Neural progenitor cell (in vitro differentiated cells): ENCODE data around the gene GNMT. TPM values are rescaled to one million over a fixed set of nuclear protein-coding genes. Genes with fewer than 3 reads are reported as not detected.
"Not testable (repeated sequence)": the region's sequence is repeated elsewhere in the genome, so short reads cannot be mapped to it uniquely, and the experiment has no call there.

Experiments used
- DNase-seq: peaks from one replicate; pipeline ENCODE4 v3.0.0-alpha.2; 2016; ENCODE audit warnings: low spot score
- H2AFZ ChIP-seq: fragments of 200-600 bp; sonication (generic); replicated peaks from 2 replicates; pipeline ENCODE4 v1.6.1; 2016; ENCODE audit warnings: antibody characterized with exemption
- H3F3A ChIP-seq: fragments of 200-600 bp; sonication (generic); 2 replicates; pipeline ENCODE4 v1.6.1; 2016; ENCODE audit warnings: antibody characterized with exemption, low read depth
- H3K27ac ChIP-seq: fragments of 200-600 bp; sonication (generic); 2 replicates; pipeline ENCODE4 v1.5.1; 2016; ENCODE audit warnings: mild to moderate bottlenecking
- H3K27me3 ChIP-seq: fragments of 200-600 bp; sonication (generic); 2 replicates; pipeline ENCODE4 v1.6.1; 2016; ENCODE audit warnings: mild to moderate bottlenecking, moderate library complexity
- H3K36me3 ChIP-seq: fragments of 200-600 bp; sonication (generic); 2 replicates; pipeline ENCODE4 v1.5.1; 2016
- H3K4me1 ChIP-seq: fragments of 200-600 bp; sonication (generic); 2 replicates; pipeline ENCODE4 v1.6.1; 2016; ENCODE audit warnings: mixed run types
- H3K4me2 ChIP-seq: fragments of 200-600 bp; sonication (generic); 2 replicates; pipeline ENCODE4 v1.6.1; 2016
- H3K4me3 ChIP-seq: fragments of 200-600 bp; sonication (generic); 2 replicates; pipeline ENCODE4 v1.5.1; 2016
- H3K79me2 ChIP-seq: fragments of 200-600 bp; sonication (generic); 2 replicates; pipeline ENCODE4 v1.6.1; 2016; ENCODE audit warnings: low read depth
- H3K9ac ChIP-seq: fragments of 200-600 bp; sonication (generic); 2 replicates; pipeline ENCODE4 v1.6.1; 2016
- H3K9me3 ChIP-seq: fragments of 200-600 bp; sonication (generic); 2 replicates; pipeline ENCODE4 v1.5.1; 2016; ENCODE audit warnings: low read depth
- H4K20me1 ChIP-seq: fragments of 200-600 bp; sonication (generic); 2 replicates; pipeline ENCODE4 v1.6.1; 2016; ENCODE audit warnings: low read depth
- H3K27ac Mint-ChIP-seq: 3 replicates; pipeline ENCODE4 v1.8.0; 2021; ENCODE audit warnings: mixed read lengths
- H3K27me3 Mint-ChIP-seq: 2 replicates; pipeline ENCODE4 v1.8.0; 2022; ENCODE audit warnings: low read depth, mild to moderate bottlenecking, inconsistent platforms, moderate library complexity, mixed read lengths; ENCODE audit not compliant: insufficient read depth
- H3K36me3 Mint-ChIP-seq: 3 replicates; pipeline ENCODE4 v1.8.0; 2021; ENCODE audit warnings: mixed read lengths
- H3K4me1 Mint-ChIP-seq: 3 replicates; pipeline ENCODE4 v1.8.0; 2021; ENCODE audit warnings: mixed read lengths
- H3K4me3 Mint-ChIP-seq: 3 replicates; pipeline ENCODE4 v1.8.0; 2021; ENCODE audit warnings: mild to moderate bottlenecking, moderate library complexity, mixed read lengths
- H3K9me3 Mint-ChIP-seq: 3 replicates; pipeline ENCODE4 v1.8.0; 2020; ENCODE audit warnings: mixed read lengths
- EZH2 ChIP-seq: fragments of 200-600 bp; sonication (generic); IDR thresholded peaks from 2 replicates; pipeline ENCODE4 v1.6.1; 2017; ENCODE audit warnings: antibody characterized with exemption, mild to moderate bottlenecking, moderate library complexity
- EZH2phosphoT487 ChIP-seq: fragments of 200-600 bp; sonication (generic); IDR thresholded peaks from 2 replicates; pipeline ENCODE4 v1.6.1; 2017; ENCODE audit warnings: antibody characterized with exemption
- total RNA-seq: library from RNA; depleted of rRNA; stranded (reverse); fragments of >200 nt; gene quantifications from 2 replicates; pipeline ENCODE4 v1.2.3, GENCODE V29; 2015; ENCODE audit warnings: low replicate concordance
- TF ChIP-seq, protein P1 (sequence below): fragments of 200-600 bp; sonication (generic); IDR thresholded peaks from 2 replicates; pipeline ENCODE4 v1.5.1; 2017; ENCODE audit warnings: antibody characterized with exemption, mild to moderate bottlenecking

Gene GNMT
- total RNA-seq, 1 donor from 2014 or later: not detected

- no peak overlapping the region for H3K27ac ChIP-seq
- Mint-ChIP-seq H3K27ac (no peak overlapping the region), H3K36me3 (peaks cover 23% of the 10 kb centered on the region), H3K4me1 (no peaks in the 10 kb centered on the region), H3K9me3 (no peaks in the 10 kb centered on the region), H3K27me3 (peaks cover 5% of the 10 kb centered on the region), H3K4me3 (no peak overlapping the region)
- H3K27me3 ChIP-seq: no peaks in the 10 kb centered on the region
- H3K4me3 ChIP-seq: no peak overlapping the region
- H3K36me3 ChIP-seq: no peaks in the 10 kb centered on the region
- no peak overlapping the region for H3K4me2 ChIP-seq
- H3K4me1 ChIP-seq: no peaks in the 10 kb centered on the region
- H3K9me3 ChIP-seq: no peaks in the 10 kb centered on the region
- no peak overlapping the region for H2AFZ ChIP-seq
- no peaks in the 10 kb centered on the region for H4K20me1 ChIP-seq
- H3F3A ChIP-seq: no peaks in the 10 kb centered on the region
- H3K79me2 ChIP-seq: peaks cover 5% of the 10 kb centered on the region
- no peak for DNase-seq
- H3K9ac ChIP-seq: no peak overlapping the region
- TF ChIP-seq EZH2 (no peak), EZH2phosphoT487 (no peak)
- TF ChIP-seq, protein P1, sequence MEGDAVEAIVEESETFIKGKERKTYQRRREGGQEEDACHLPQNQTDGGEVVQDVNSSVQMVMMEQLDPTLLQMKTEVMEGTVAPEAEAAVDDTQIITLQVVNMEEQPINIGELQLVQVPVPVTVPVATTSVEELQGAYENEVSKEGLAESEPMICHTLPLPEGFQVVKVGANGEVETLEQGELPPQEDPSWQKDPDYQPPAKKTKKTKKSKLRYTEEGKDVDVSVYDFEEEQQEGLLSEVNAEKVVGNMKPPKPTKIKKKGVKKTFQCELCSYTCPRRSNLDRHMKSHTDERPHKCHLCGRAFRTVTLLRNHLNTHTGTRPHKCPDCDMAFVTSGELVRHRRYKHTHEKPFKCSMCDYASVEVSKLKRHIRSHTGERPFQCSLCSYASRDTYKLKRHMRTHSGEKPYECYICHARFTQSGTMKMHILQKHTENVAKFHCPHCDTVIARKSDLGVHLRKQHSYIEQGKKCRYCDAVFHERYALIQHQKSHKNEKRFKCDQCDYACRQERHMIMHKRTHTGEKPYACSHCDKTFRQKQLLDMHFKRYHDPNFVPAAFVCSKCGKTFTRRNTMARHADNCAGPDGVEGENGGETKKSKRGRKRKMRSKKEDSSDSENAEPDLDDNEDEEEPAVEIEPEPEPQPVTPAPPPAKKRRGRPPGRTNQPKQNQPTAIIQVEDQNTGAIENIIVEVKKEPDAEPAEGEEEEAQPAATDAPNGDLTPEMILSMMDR: no peak
These were observed 20.0 kb upstream of the GNMT start for GRCh38 chr6:42940493-42941045.

DNA sequence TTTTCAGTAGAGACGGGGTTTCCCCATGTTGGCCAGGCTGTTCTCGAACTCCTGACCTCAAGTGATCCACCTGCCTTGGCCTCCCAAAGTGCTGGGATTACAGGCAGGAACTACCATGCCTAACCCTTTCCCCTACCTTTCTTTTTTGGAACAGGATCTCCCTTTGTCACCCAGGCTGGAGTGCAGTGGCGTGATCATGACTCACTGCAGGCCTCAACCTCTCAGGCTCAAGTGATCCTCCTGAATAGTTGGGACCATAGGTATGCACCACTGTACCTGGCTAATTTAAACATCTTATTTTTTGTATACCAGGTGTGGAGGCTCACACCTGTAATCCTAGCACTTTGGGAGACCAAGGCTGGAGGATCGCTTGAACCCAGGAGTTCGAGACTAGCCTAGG is 19.2 kb upstream of the GNMT start:
- DNase-seq, H3K4me3 Mint-ChIP-seq, H3K4me3 ChIP-seq, H3K4me2 ChIP-seq, H4K20me1 ChIP-seq, H3K27me3 Mint-ChIP-seq, H3K27ac ChIP-seq, H2AFZ ChIP-seq, H3K9me3 ChIP-seq, H3K27me3 ChIP-seq, H3K79me2 ChIP-seq, H3K9me3 Mint-ChIP-seq, H3K36me3 ChIP-seq, H3K4me1 Mint-ChIP-seq, H3F3A ChIP-seq, H3K4me1 ChIP-seq, H3K9ac ChIP-seq: not testable (repeated sequence)
- Mint-ChIP-seq H3K27ac (peak overlapping the region; percentile 42), H3K36me3 (peaks cover 21% of the 10 kb centered on the region)

DNA sequence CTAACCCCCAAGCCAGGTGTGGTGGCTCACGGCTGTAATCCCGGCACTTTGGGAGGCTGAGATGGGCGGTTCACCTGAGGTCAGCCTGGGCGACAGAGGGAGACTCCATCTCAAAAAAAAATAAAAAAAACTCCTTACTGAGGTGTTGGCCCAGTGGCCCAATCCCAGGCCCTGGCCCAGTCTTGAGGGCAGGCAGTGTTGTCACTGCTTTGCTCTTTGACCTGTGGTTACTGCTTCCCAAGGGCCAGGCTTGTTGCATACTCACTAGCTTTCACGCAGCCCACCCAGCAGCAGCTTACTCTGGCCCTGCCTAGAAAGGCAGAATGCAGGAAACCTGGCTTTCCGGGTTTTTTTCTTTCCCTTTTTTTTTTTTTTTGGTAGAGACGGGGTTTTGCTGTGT is 18.1 kb upstream of the GNMT start:
- Mint-ChIP-seq H3K9me3 (no peaks in the 10 kb centered on the region), H3K36me3 (peaks cover 16% of the 10 kb centered on the region), H3K27ac (no peak overlapping the region), H3K4me3 (no peak overlapping the region), H3K27me3 (peaks cover 5% of the 10 kb centered on the region), H3K4me1 (no peaks in the 10 kb centered on the region)
- Histone ChIP-seq H3K9ac (no peak overlapping the region), H3K27me3 (no peaks in the 10 kb centered on the region), H3K9me3 (no peaks in the 10 kb centered on the region), H4K20me1 (no peaks in the 10 kb centered on the region), H3K4me1 (no peaks in the 10 kb centered on the region), H2AFZ (no peak overlapping the region), H3K27ac (no peak overlapping the region), H3K36me3 (no peaks in the 10 kb centered on the region), H3K4me2 (no peak overlapping the region), H3K79me2 (no peaks in the 10 kb centered on the region), H3F3A (peaks cover 2% of the 10 kb centered on the region), H3K4me3 (no peak overlapping the region)
- no peak for DNase-seq
- TF ChIP-seq EZH2phosphoT487 (no peak), EZH2 (no peak)
- TF ChIP-seq, protein P1: no peak

GRCh38 chr6:42947950-42948349 is 12.6 kb upstream of the GNMT start:
- H3K9me3 Mint-ChIP-seq: no peaks in the 10 kb centered on the region
- Histone ChIP-seq H3K4me2 (no peak overlapping the region), H3F3A (peaks cover 2% of the 10 kb centered on the region), H4K20me1 (no peaks in the 10 kb centered on the region), H3K4me3 (no peak overlapping the region), H3K4me1 (no peaks in the 10 kb centered on the region), H3K27ac (no peak overlapping the region), H2AFZ (no peak overlapping the region), H3K9ac (no peak overlapping the region), H3K27me3 (no peaks in the 10 kb centered on the region), H3K36me3 (no peaks in the 10 kb centered on the region), H3K79me2 (no peaks in the 10 kb centered on the region), H3K9me3 (no peaks in the 10 kb centered on the region)
- H3K4me3 Mint-ChIP-seq: no peak overlapping the region
- peaks cover 6% of the 10 kb centered on the region for H3K27me3 Mint-ChIP-seq
- H3K36me3 Mint-ChIP-seq: peaks cover 8% of the 10 kb centered on the region
- peaks cover 3% of the 10 kb centered on the region for H3K4me1 Mint-ChIP-seq
- no peak overlapping the region for H3K27ac Mint-ChIP-seq
- no peak for TF ChIP-seq EZH2
- TF ChIP-seq, protein P1: no peak
- no peak for TF ChIP-seq EZH2phosphoT487
- DNase-seq: no peak
